Activated T-cell treated with anti-CD3 and anti-CD28 coated beads, Interleukin-2, amount 50 U/mL, for 24 hours (primary cell): Measurements from ENCODE around the gene PYGM.
"Not testable (repeated sequence)": the region's sequence is repeated elsewhere in the genome, so short reads cannot be mapped to it uniquely, and the experiment has no call there.

Experiments used
- DNase-seq: peaks from one replicate; pipeline ENCODE4 v3.0.0-alpha.2; 2020
- H3K27ac Mint-ChIP-seq: 2 replicates; pipeline ENCODE4 v1.8.0; 2020; ENCODE audit warnings: mild to moderate bottlenecking, mixed read lengths
- H3K27me3 Mint-ChIP-seq: 2 replicates; pipeline ENCODE4 v1.8.0; 2020; ENCODE audit warnings: mixed read lengths
- H3K36me3 Mint-ChIP-seq: 2 replicates; pipeline ENCODE4 v1.8.0; 2020; ENCODE audit warnings: low read depth, mixed read lengths
- H3K4me1 Mint-ChIP-seq: 2 replicates; pipeline ENCODE4 v1.8.0; 2020; ENCODE audit warnings: low read depth, mixed read lengths
- H3K4me3 Mint-ChIP-seq: 2 replicates; pipeline ENCODE4 v1.8.0; 2020; ENCODE audit warnings: mild to moderate bottlenecking, moderate library complexity, mixed read lengths
- H3K9me3 Mint-ChIP-seq: 2 replicates; pipeline ENCODE4 v1.8.0; 2020; ENCODE audit warnings: mixed read lengths

PYGM gene

DNA sequence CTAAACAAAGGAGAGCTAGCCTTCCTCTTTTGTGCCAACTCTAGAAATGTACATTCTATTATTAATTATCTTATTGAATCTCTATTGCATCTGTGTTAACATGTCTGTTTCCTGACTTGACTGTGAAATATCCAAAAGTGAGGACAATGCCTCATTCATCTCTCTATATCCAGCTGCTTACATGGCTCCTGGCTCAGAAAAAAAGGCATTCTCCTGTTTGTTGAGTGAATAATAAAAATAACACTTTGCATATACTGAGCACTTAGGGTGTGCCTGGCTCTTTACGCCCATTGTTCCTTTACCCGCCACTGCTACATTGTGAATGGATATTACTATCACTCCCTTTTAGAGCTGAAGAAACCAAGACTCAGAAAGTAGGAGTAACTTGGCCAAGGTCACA, 56.7 kb downstream of the PYGM start:
- Mint-ChIP-seq H3K9me3 (no peaks in the 10 kb centered on the region), H3K4me3 (no peak overlapping the region), H3K4me1 (no peaks in the 10 kb centered on the region), H3K27me3 (peaks cover 16% of the 10 kb centered on the region), H3K36me3 (no peaks in the 10 kb centered on the region), H3K27ac (no peak overlapping the region)
- DNase-seq: no peak

DNA sequence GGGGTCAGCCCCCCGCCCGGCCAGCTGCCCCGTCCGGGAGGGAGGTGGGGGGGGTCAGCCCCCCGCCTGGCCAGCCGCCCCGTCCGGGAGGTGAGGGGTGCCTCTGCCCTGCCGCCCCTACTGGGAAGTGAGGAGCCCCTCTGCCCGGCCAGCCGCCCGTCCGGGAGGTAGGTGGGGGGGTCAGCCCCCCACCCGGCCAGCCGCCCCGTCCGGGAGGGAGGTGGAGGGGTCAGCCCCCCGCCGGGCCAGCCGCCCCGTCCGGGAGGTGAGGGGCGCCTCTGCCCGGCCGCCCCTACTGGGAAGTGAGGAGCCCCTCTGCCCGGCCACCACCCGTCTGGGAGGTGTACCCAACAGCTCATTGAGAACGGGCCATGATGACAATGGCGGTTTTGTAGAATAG, 57.8 kb downstream of the PYGM start:
- not testable (repeated sequence) for H3K9me3 Mint-ChIP-seq, H3K27ac Mint-ChIP-seq, H3K4me3 Mint-ChIP-seq, H3K4me1 Mint-ChIP-seq, H3K36me3 Mint-ChIP-seq, DNase-seq
- peaks cover 15% of the 10 kb centered on the region for H3K27me3 Mint-ChIP-seq

DNA sequence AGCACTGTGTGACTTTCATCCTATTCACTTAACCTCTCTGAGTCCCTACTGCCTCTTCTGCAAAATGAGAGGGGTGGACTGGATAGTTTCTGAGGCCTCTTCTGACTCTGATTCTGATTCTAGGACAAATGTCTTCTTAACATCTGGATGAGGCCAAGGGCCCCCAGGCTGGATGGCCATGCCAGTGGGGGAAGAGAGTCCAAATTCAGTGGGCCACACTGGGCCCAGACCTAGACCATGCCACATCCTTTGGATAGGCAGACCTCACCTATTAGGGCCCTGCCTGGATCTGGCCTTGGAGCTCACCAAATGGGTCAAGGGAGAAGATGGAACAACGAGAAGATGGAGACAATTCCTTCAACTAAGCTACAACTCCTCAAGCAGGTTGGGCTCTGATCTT, 61.3 kb downstream of the PYGM start:
- Mint-ChIP-seq H3K9me3 (no peaks in the 10 kb centered on the region), H3K27ac (no peak overlapping the region), H3K4me1 (no peaks in the 10 kb centered on the region), H3K4me3 (no peak overlapping the region), H3K36me3 (no peaks in the 10 kb centered on the region), H3K27me3 (peaks cover 22% of the 10 kb centered on the region)
- no peak for DNase-seq

DNA sequence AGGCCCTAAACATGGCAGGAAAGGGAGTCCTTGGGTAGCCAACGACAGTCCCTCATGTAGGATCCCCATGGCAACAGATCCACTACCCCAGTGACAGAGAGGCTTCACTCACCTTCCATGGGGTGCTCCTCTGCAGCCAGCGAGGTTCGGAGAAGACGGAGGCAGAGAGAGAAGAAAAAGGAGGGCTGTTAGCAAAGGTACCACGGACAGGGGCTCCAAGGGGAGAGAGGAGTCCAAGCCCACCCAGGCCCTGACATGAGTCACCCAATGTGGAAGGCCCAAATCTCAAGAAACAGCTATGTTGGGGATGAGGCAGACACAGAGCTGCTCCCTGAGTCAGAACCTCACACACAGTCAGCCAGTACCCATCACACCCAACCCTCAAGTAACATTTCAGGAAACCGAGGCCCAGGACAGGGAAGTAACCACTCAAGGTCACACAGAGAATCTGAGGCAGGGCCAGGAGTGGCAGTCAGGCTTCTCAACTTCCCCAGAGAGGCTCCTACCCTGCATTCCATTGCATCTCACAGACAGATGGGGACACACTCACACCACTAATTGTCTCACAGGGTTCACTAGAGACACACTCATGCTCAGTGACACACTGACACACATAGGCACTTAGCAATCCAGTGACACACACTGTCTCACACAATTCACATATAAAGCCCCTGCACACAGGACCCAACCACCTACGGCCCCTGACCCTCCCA, 62.0 kb downstream of the PYGM start:
- Mint-ChIP-seq H3K27ac (no peak overlapping the region), H3K4me1 (peaks cover 1% of the 10 kb centered on the region), H3K36me3 (no peaks in the 10 kb centered on the region), H3K9me3 (no peaks in the 10 kb centered on the region), H3K4me3 (no peak overlapping the region), H3K27me3 (peaks cover 25% of the 10 kb centered on the region)
- no peak for DNase-seq
